ENCODE measurements around the gene DEPDC1.

DEPDC1 gene

GRCh38 chr1:68426594-68426993, 70.3 kb downstream of the DEPDC1 start:
- TF ChIP-seq CTCF (conservative IDR thresholded peaks at IDR 0.05; ENCODE audit: low read depth, low read length) = no peak
- no peak for DNase-seq (ENCODE audit: low read depth)
- H3K4me3 ChIP-seq (ENCODE audit: low read depth, low read length) = no peak overlapping the region
